Measurements from ENCODE around the gene PRR5L. TPM values are rescaled to one million over a fixed set of nuclear protein-coding genes. Genes with fewer than 3 reads are reported as not detected.

PRR5L gene
- total RNA-seq, 1 donor from 2014 or later: 32.5 TPM

DNA sequence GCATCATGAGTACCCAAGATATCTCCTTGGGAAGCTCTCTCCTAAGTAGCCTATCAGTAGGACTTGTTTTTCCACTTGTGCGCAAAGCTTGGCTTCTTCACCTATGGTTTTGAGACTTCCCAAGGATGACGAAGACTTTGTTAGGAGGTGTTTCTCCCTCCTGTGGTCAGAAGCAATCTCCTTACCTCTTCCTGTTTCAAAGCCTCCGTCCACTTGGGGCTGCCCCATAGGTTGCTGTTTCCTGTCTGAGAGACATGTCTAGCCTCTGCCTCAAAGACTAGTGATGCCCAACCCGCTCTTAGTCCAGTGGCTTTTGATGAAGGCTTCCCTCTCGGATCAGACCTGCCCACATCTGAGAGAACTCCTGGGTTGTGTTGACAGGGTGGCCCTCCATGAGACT lies 121.1 kb downstream of the PRR5L start:
- no peaks in the 10 kb centered on the region for H3K4me1 ChIP-seq
- TF ChIP-seq, protein P1, sequence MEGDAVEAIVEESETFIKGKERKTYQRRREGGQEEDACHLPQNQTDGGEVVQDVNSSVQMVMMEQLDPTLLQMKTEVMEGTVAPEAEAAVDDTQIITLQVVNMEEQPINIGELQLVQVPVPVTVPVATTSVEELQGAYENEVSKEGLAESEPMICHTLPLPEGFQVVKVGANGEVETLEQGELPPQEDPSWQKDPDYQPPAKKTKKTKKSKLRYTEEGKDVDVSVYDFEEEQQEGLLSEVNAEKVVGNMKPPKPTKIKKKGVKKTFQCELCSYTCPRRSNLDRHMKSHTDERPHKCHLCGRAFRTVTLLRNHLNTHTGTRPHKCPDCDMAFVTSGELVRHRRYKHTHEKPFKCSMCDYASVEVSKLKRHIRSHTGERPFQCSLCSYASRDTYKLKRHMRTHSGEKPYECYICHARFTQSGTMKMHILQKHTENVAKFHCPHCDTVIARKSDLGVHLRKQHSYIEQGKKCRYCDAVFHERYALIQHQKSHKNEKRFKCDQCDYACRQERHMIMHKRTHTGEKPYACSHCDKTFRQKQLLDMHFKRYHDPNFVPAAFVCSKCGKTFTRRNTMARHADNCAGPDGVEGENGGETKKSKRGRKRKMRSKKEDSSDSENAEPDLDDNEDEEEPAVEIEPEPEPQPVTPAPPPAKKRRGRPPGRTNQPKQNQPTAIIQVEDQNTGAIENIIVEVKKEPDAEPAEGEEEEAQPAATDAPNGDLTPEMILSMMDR (IDR thresholded peaks at IDR 0.05): no peak
- H3K36me3 ChIP-seq: no peaks in the 10 kb centered on the region
- no peak for DNase-seq (ENCODE audit: low spot score in 2 of 2)
- intact Hi-C loops (cut with DNase I): no loop called here
- H3K4me3 ChIP-seq: no peak overlapping the region
- no peaks in the 10 kb centered on the region for H3K27me3 ChIP-seq
- no peak overlapping the region for H3K27ac ChIP-seq
- no peaks in the 10 kb centered on the region for H3K9me3 ChIP-seq

DNA sequence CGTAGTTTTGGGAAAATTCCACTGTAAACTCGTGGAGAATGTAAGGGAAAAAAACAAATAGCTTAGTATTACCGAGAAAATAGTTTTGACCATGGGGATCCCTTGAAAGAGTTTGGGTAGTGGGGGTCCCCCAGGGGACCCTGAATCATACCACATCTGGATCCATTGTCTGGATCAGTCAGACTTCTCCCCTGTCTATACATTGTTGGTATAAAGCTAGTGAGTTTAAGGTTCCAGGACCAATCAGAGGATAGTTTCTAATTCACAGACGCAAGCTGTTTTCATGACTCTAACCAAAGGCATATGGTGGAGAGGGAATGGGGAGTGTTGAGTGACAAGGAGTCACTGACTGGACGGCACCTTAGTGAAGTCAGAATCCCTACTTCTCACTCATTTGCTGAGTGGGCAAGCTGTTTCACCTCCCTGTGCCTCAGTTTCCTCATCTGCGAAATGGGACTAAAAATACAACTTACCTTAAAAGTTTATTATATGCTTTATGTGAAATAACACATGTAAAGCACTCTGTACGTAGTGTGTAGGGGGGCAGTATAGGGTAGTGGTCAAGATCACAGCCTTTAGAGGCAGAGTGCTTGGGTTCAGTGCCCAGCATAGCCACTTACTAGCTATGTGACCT lies 123.8 kb downstream of the PRR5L start:
- TF ChIP-seq, protein P1 (IDR thresholded peaks at IDR 0.05): no peak
- Histone ChIP-seq H3K27me3 (no peaks in the 10 kb centered on the region), H3K4me3 (no peak overlapping the region), H3K9me3 (no peaks in the 10 kb centered on the region), H3K27ac (no peak overlapping the region), H3K36me3 (no peaks in the 10 kb centered on the region), H3K4me1 (no peaks in the 10 kb centered on the region)
- no peak for DNase-seq (ENCODE audit: low spot score in 2 of 2)
- intact Hi-C loops (cut with DNase I): no loop called here

DNA sequence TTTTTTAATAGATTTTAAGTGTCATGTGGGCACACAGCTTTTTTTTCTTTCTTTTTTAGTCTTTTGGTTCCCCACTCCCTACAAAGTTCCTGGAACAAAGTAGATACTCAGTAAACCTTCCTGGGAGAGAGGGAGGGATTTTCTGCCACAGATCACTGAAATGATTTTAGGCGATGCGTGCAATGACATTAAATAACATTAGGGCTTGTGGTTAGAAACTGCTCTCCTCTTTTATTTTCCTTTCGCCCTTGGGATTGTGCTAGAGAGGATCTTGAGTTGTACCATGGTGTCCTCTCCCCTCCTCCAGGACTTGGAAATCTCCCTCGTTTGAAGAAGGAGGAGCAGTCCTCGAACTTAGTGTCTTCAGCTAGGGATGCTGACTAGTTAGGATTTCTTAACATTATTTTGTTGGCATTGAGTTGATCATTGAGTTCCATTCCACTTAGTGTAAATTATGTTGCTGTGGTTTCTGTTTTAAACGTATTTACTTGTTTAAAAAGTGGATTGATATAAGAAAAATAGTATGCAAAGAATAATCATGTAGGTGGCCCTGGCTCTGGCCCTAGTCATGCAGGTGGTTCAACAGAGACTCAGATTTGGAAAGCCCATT lies 125.6 kb downstream of the PRR5L start:
- Histone ChIP-seq H3K9me3 (no peaks in the 10 kb centered on the region), H3K27me3 (no peaks in the 10 kb centered on the region), H3K4me1 (no peaks in the 10 kb centered on the region), H3K36me3 (no peaks in the 10 kb centered on the region), H3K27ac (no peak overlapping the region), H3K4me3 (no peak overlapping the region)
- no peak for DNase-seq (ENCODE audit: low spot score in 2 of 2)
- intact Hi-C loops (cut with DNase I): no loop called here
- TF ChIP-seq, protein P1 (IDR thresholded peaks at IDR 0.05): no peak

DNA sequence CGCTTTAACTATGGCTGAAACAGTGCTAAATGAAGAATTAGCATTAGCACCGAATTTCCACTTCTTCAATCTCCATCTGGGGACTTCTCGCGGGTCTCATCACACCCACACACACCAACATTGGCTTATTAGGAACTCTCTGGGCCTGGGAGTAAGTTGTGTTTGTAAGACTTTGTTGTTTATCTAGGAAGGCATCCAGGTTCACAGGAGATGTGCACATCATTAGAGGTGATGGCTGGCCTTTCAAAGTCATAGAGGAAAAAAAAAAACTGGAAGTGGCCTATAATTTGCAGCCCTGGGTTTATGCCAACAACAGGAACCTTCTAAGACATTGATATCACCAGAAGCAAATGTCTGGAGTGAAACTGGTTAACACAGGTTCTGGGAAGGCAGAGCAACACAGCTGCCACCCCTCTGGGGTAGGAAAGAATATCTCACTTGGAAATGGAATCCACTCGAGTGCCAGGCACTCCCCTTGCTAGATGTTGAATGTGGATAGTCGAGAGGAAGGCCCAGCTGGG lies 129.5 kb downstream of the PRR5L start:
- TF ChIP-seq, protein P1 (IDR thresholded peaks at IDR 0.05): no peak
- no peaks in the 10 kb centered on the region for H3K27me3 ChIP-seq
- intact Hi-C loops (cut with DNase I): no loop called here
- H3K9me3 ChIP-seq: no peaks in the 10 kb centered on the region
- H3K36me3 ChIP-seq: no peaks in the 10 kb centered on the region
- H3K4me3 ChIP-seq: no peak overlapping the region
- no peak for DNase-seq (ENCODE audit: low spot score in 2 of 2)
- no peak overlapping the region for H3K27ac ChIP-seq
- H3K4me1 ChIP-seq: no peaks in the 10 kb centered on the region

DNA sequence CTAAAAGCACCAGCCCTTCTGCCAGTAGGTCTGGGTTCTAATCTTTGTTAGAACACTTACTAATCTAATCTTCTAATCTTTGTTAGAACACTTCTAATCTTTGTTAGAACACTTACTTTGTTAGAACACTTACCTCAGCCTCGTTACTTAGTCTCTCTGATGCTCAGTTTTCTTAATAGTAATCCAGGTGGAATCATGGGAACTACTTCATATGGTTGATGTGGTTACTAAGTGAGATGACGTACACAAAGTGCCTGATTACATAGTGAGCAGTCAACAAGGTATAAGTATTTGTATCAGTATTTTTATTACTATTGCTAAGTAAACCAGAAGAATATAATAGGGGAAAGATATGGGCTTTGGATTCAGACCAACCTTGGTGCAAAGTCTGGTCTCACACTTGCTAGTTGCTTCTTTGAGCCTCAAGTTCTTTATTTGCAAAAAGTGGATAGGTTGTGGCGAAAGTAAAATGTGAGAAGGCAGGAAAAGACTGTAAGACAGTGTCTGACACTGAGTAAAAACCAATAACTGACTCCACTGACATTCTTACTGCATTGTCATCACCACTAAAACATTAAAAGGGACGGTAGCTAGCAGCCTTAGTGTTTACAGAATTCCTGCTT lies 130.2 kb downstream of the PRR5L start:
- TF ChIP-seq, protein P1 (IDR thresholded peaks at IDR 0.05): no peak
- intact Hi-C loops (cut with DNase I): no loop called here
- no peak overlapping the region for H3K4me3 ChIP-seq
- H3K36me3 ChIP-seq: no peaks in the 10 kb centered on the region
- no peak for DNase-seq (ENCODE audit: low spot score in 2 of 2)
- no peaks in the 10 kb centered on the region for H3K9me3 ChIP-seq
- no peaks in the 10 kb centered on the region for H3K4me1 ChIP-seq
- H3K27ac ChIP-seq: no peak overlapping the region
- no peaks in the 10 kb centered on the region for H3K27me3 ChIP-seq

Data from ascending aorta (tissue), 2 donors.